Measurements from ENCODE around the gene IMMP2L. TPM values are rescaled to one million over a fixed set of nuclear protein-coding genes. Genes with fewer than 3 reads are reported as not detected.

Gene IMMP2L
- total and polyA plus RNA-seq, 2 of the 8 experiments (the other 6 are each of a cell fraction or from before 2014, with no cell fraction given) = 2.3 to 10.1 TPM

DNA sequence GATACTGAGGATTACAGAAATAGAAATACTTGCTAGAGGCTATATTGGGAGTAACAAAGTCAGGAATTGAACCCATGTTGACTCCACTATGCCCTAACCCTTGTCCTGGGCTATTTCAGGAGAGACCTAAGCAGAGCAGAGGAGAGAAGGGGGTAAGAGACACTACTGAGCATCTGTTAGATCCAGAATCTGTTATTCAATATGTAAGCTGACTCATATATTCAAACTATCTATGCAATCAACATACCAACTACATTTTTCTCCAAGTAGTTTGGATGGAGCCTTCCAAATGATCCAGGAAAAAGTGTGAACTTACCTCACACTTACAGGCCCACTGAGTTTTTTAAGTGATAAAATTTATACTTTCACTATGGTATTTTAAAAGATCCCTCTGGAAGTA lies 216.1 kb downstream of the IMMP2L start:
- peaks cover 0 to 3% (median 0%) of the 10 kb centered on the region in 4 experiments; a peak in 1 of 8 replicates for H3K36me3 ChIP-seq (ENCODE audit: control insufficient read depth in 2 of 4, insufficient read depth in 4 of 4, low read length in 3 of 4)
- no peak overlapping the region for H3K18ac ChIP-seq (ENCODE audit: extremely low read depth, low read length)
- H3K79me2 ChIP-seq (ENCODE audit: control insufficient read depth in 1 of 2, insufficient read depth in 2 of 2, low read length in 2 of 2) = no peaks in the 10 kb centered on the region
- no peaks in the 10 kb centered on the region for H3K27me3 ChIP-seq (replicated peaks in 1 of 4; ENCODE audit: control insufficient read depth in 3 of 4, extremely low read depth in 1 of 4, insufficient read depth in 3 of 4, low read length in 3 of 4)
- H3K23me2 ChIP-seq (ENCODE audit: low read depth, low read length) = no peaks in the 10 kb centered on the region
- no peak overlapping the region for H4K8ac ChIP-seq (ENCODE audit: extremely low read depth, insufficient read depth, low read length)
- FAIRE-seq (no peak), DNase-seq (ENCODE audit: low read depth in 1 of 2, low spot score in 2 of 2) (no peak)
- peaks cover 10 to 11% of the 10 kb centered on the region in 2 experiments; a peak in 2 of 4 replicates for H3K9me3 ChIP-seq (ENCODE audit: insufficient read depth in 2 of 2, low read depth in 1 of 2, low read length in 1 of 2)
- no peak overlapping the region for H3K56ac ChIP-seq (replicated peaks; ENCODE audit: insufficient read length, low read depth, low read length)
- H2BK15ac ChIP-seq (ENCODE audit: low read length) = no peak overlapping the region
- no peaks in the 10 kb centered on the region for H3K79me1 ChIP-seq (ENCODE audit: low read depth, low read length)
- no peaks in the 10 kb centered on the region for H3K4me1 ChIP-seq (replicated peaks in 1 of 4; ENCODE audit: control insufficient read depth in 3 of 4, insufficient read depth in 4 of 4, low read length in 3 of 4)
- H4K5ac ChIP-seq (ENCODE audit: insufficient read length, low read depth, low read length) = no peak overlapping the region
- no peak overlapping the region for H2BK5ac ChIP-seq (ENCODE audit: low read depth, low read length)
- no peak overlapping the region for H3K4me3 ChIP-seq (ENCODE audit: extremely low read depth in 1 of 4, insufficient read depth in 2 of 4, low read depth in 3 of 4, low read length in 4 of 4)
- CTCF ChIA-PET (ENCODE audit: partially characterized antibody) = interaction anchor here (1.6 kb wide), 1 partner anchor 13 kb away, joined by 5 read pairs; no protein-coding TSS in a partner anchor
- no peak overlapping the region for H4K91ac ChIP-seq (replicated peaks; ENCODE audit: insufficient read length, low read length)
- no peak overlapping the region for H3K23ac ChIP-seq (ENCODE audit: insufficient read length)
- H3K27ac ChIP-seq (ENCODE audit: low read depth, low read length) = no peak overlapping the region
- no peaks in the 10 kb centered on the region for H4K20me1 ChIP-seq (replicated peaks in 1 of 2; ENCODE audit: control insufficient read depth in 1 of 2, insufficient read depth in 2 of 2, low read length in 2 of 2)
- H3K4ac ChIP-seq (replicated peaks; ENCODE audit: insufficient read length, low read depth, low read length) = no peak overlapping the region
- no peak for TF ChIP-seq SP1 (IDR thresholded peaks at IDR 0.05; ENCODE audit: low read depth, low read length)
- TF ChIP-seq SP4 (IDR thresholded peaks at IDR 0.05; ENCODE audit: low read length) = no peak
- TF ChIP-seq SUZ12 (IDR thresholded peaks at IDR 0.05; ENCODE audit: low read length) = no peak
- TF ChIP-seq ATF3 (IDR thresholded peaks at IDR 0.05; ENCODE audit: insufficient read depth, low read depth, low read length) = no peak
- no peak for TF ChIP-seq ZNF274 (IDR thresholded peaks at IDR 0.05; ENCODE audit: borderline replicate concordance, extremely low read depth, low read length)
- TF ChIP-seq EGR1 (IDR thresholded peaks at IDR 0.05; ENCODE audit: borderline replicate concordance, low read depth, low read length) = no peak
- no peak for TF ChIP-seq E2F6 (IDR thresholded peaks at IDR 0.05)
- TF ChIP-seq ASH2L (IDR thresholded peaks at IDR 0.05; ENCODE audit: low read length) = no peak
- TF ChIP-seq CHD1 (IDR thresholded peaks at IDR 0.05; ENCODE audit: low read depth, low read length) = no peak
- TF ChIP-seq CBX8 (IDR thresholded peaks at IDR 0.05; ENCODE audit: borderline replicate concordance, low read depth, low read length) = no peak
- no peak for TF ChIP-seq EP300 (IDR thresholded peaks at IDR 0.05; ENCODE audit: borderline replicate concordance in 1 of 2, low read depth in 2 of 2, low read length in 2 of 2)
- no peak for TF ChIP-seq BACH1 (IDR thresholded peaks at IDR 0.05; ENCODE audit: low read length)
- TF ChIP-seq KDM4A (IDR thresholded peaks at IDR 0.05; ENCODE audit: low read depth, low read length, severe bottlenecking) = no peak
- no peak for TF ChIP-seq KDM1A (IDR thresholded peaks at IDR 0.05; ENCODE audit: borderline replicate concordance, low read length)
- H2BK12ac ChIP-seq (ENCODE audit: low read depth, low read length) = no peak overlapping the region
- H2BK120ac ChIP-seq (replicated peaks; ENCODE audit: low read depth, low read length) = no peak overlapping the region
- no peak overlapping the region for H3K4me2 ChIP-seq (ENCODE audit: insufficient read depth in 1 of 2, low read depth in 2 of 2, low read length in 2 of 2)
- H3K9ac ChIP-seq (replicated peaks in 1 of 4; ENCODE audit: extremely low read depth in 1 of 4, low read depth in 3 of 4, low read length in 3 of 4) = no peak overlapping the region
- POLR2A ChIA-PET (ENCODE audit: partially characterized antibody) = no interaction called here
- no peak overlapping the region for H3K14ac ChIP-seq (ENCODE audit: insufficient read length)
- no peak overlapping the region for H2AK5ac ChIP-seq (ENCODE audit: low read depth, low read length)
- H2AFZ ChIP-seq (ENCODE audit: low read length) = no peak overlapping the region
- no peak overlapping the region for H2BK20ac ChIP-seq (ENCODE audit: low read length)

All from H1 (cell line).